ENCODE measurements around the gene PSMG3. TPM values are rescaled to one million over a fixed set of nuclear protein-coding genes. Genes with fewer than 3 reads are reported as not detected.

PSMG3 gene
- total and polyA plus RNA-seq, 2 experiments from 2014 or later: 28.3 to 84.8 TPM

- Histone ChIP-seq H3K4me3 (no peak overlapping the region), H3K79me2 (replicated peaks; ENCODE audit: insufficient read depth) (no peaks in the 10 kb centered on the region), H2AFZ (0 out of 2 replicates have a peak overlapping the region, but pooled peaks have one; percentile 43), H3K27me3 (ENCODE audit: insufficient read depth) (no peaks in the 10 kb centered on the region), H3K36me3 (ENCODE audit: insufficient read depth) (no peaks in the 10 kb centered on the region), H3K4me1 (ENCODE audit: insufficient read depth) (no peaks in the 10 kb centered on the region; the same call in 1 of the 2 replicates), H3F3A (replicated peaks; ENCODE audit: low read depth) (no peaks in the 10 kb centered on the region), H4K20me1 (replicated peaks; ENCODE audit: insufficient read depth) (no peaks in the 10 kb centered on the region), H3K4me2 (no peak overlapping the region), H3K9me2 (ENCODE audit: insufficient read depth) (no peaks in the 10 kb centered on the region), H3K27ac (ENCODE audit: low read depth) (no peak overlapping the region)
- no peaks in the 10 kb centered on the region; the same call in 2 of the 3 replicates for H3K36me3 Mint-ChIP-seq (ENCODE audit: low read depth)
- no peaks in the 10 kb centered on the region for H3K9me3 Mint-ChIP-seq
- peaks cover 14% of the 10 kb centered on the region for H3K4me1 Mint-ChIP-seq
- ATAC-seq (peak; percentile 74), DNase-seq (ENCODE audit: low spot score) (peak; percentile 21)
- no peak overlapping the region for H3K27ac Mint-ChIP-seq
- TF ChIP-seq ZNF114 (CRISPR knock-in tag; IDR thresholded peaks at IDR 0.05) (no peak), CREB1 (CRISPR knock-in tag; IDR thresholded peaks at IDR 0.05; ENCODE audit: low read depth) (no peak), POLR2AphosphoS5 (IDR thresholded peaks at IDR 0.05; ENCODE audit: low read depth) (no peak), STAT1 (IDR thresholded peaks at IDR 0.05; ENCODE audit: unreplicated experiment) (no peak), ZNF462 (CRISPR knock-in tag; IDR thresholded peaks at IDR 0.05) (no peak), REST (IDR thresholded peaks at IDR 0.05; ENCODE audit: unreplicated experiment) (no peak), ZNF331 (CRISPR knock-in tag; IDR thresholded peaks at IDR 0.05; ENCODE audit: low read depth) (no peak), ETS1 (IDR thresholded peaks at IDR 0.05) (no peak), EZH2 (IDR thresholded peaks at IDR 0.05; ENCODE audit: low read depth, unreplicated experiment) (no peak), EZH2phosphoT487 (IDR thresholded peaks at IDR 0.05; ENCODE audit: unreplicated experiment) (no peak), JUNB (IDR thresholded peaks at IDR 0.05; ENCODE audit: unreplicated experiment) (no peak), NANOG (IDR thresholded peaks at IDR 0.05; ENCODE audit: borderline replicate concordance) (no peak), CTCF (conservative IDR thresholded peaks at IDR 0.05; ENCODE audit: low read depth in 2 of 2) (no peak)
- peaks cover 14% of the 10 kb centered on the region for H3K27me3 Mint-ChIP-seq (ENCODE audit: insufficient read depth, low read depth, poor library complexity)
- H3K4me3 Mint-ChIP-seq: no peak overlapping the region
Measured at GRCh38 chr7:1607696-1608095, 37.9 kb upstream of the PSMG3 start.
